ENCODE results near the gene XPNPEP2.

DNA sequence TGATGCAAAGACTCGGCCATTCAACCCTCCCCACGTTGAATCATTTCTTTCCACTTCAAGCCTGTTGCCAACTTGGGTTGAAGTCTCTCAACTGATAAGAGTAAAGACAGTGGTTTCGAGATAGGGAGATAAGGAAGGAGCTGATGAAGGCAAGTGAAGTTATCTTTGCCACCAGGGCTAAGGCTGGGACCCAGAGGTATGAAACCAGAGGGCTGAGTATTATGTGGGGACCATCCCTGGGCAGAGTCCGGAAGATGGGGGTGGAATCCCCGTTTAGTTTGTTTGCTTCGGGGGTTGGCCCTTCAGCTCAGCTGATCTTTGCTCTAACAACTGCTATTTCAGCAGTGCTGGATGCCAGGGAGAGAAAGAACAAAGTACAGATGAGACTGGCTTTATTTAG, 2.3 kb upstream of the XPNPEP2 start:
- TF ChIP-seq, protein P1, sequence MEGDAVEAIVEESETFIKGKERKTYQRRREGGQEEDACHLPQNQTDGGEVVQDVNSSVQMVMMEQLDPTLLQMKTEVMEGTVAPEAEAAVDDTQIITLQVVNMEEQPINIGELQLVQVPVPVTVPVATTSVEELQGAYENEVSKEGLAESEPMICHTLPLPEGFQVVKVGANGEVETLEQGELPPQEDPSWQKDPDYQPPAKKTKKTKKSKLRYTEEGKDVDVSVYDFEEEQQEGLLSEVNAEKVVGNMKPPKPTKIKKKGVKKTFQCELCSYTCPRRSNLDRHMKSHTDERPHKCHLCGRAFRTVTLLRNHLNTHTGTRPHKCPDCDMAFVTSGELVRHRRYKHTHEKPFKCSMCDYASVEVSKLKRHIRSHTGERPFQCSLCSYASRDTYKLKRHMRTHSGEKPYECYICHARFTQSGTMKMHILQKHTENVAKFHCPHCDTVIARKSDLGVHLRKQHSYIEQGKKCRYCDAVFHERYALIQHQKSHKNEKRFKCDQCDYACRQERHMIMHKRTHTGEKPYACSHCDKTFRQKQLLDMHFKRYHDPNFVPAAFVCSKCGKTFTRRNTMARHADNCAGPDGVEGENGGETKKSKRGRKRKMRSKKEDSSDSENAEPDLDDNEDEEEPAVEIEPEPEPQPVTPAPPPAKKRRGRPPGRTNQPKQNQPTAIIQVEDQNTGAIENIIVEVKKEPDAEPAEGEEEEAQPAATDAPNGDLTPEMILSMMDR (IDR thresholded peaks at IDR 0.05), result no peak
- TF ChIP-seq POLR2A (IDR thresholded peaks at IDR 0.05), result no peak

Data from heart left ventricle (tissue), 13 donors.